Liver (tissue), 9 donors: ENCODE measurements around the gene SGIP1. TPM values are rescaled to one million over a fixed set of nuclear protein-coding genes. Genes with fewer than 3 reads are reported as not detected.
"Not testable (repeated sequence)": the region's sequence is repeated elsewhere in the genome, so short reads cannot be mapped to it uniquely, and the experiment has no call there.

Experiments
- DNase-seq: peaks from one replicate; pipeline ENCODE4 v3.0.0-alpha.2; 2017; ENCODE audit warnings: low spot score
- H3K27ac ChIP-seq, 2 donors: one replicate each; pipeline ENCODE4 v1.7.0; 2013; ENCODE audit warnings: inconsistent platforms in 2 of 2, low read length in 2 of 2, control low read depth in 1 of 2, low read depth in 1 of 2, mild to moderate bottlenecking in 1 of 2
- H3K27me3 ChIP-seq, 4 donors: one replicate each; pipeline versions ENCODE4 v1.6.1 to v1.7.0; 2013; ENCODE audit warnings: low read length in 3 of 4, inconsistent platforms in 1 of 4, mild to moderate bottlenecking in 1 of 4, moderate library complexity in 1 of 4; ENCODE audit not compliant: control insufficient read depth in 4 of 4, insufficient read depth in 4 of 4
- H3K36me3 ChIP-seq, 4 donors: one replicate each; pipeline versions ENCODE4 v1.6.1 to v1.7.0; 2013; ENCODE audit warnings: low read length in 3 of 4, mild to moderate bottlenecking in 3 of 4, low read depth in 1 of 4, moderate library complexity in 1 of 4; ENCODE audit not compliant: control insufficient read depth in 4 of 4, insufficient read depth in 3 of 4
- H3K4me1 ChIP-seq, 4 donors: one replicate each; pipeline versions ENCODE4 v1.6.1 to v1.7.0; 2013; ENCODE audit warnings: low read length in 3 of 4, mild to moderate bottlenecking in 3 of 4, moderate library complexity in 1 of 4; ENCODE audit not compliant: control insufficient read depth in 4 of 4, insufficient read depth in 4 of 4
- H3K4me3 ChIP-seq, 3 donors: one replicate each; pipeline versions ENCODE4 v1.6.1 to v1.7.0; 2013; ENCODE audit warnings: low read length in 3 of 3, control low read depth in 1 of 3, low read depth in 1 of 3, mild to moderate bottlenecking in 1 of 3
- H3K9ac ChIP-seq, 2 donors: one replicate each; pipeline ENCODE4 v1.7.0; 2013; ENCODE audit warnings: low read length in 2 of 2, mild to moderate bottlenecking in 2 of 2, moderate library complexity in 2 of 2, control low read depth in 1 of 2, low read depth in 1 of 2
- H3K9me3 ChIP-seq, 4 donors: one replicate each; pipeline versions ENCODE4 v1.6.1 to v1.7.0; 2013; ENCODE audit warnings: low read length in 3 of 4; ENCODE audit not compliant: control insufficient read depth in 4 of 4
- CTCF ChIP-seq: fragments of 150-350 bp; IDR thresholded peaks from 2 replicates; pipeline ENCODE4 v1.5.1; 2017; ENCODE audit warnings: improper control_type of control experiment, low read depth, low read length; ENCODE audit not compliant: missing input control
- EGR1 ChIP-seq, 2 donors: IDR thresholded peaks; 2 replicates each; pipeline ENCODE4 v1.6.1; 2016 to 2018; ENCODE audit warnings: antibody characterized with exemption in 2 of 2, low read depth in 2 of 2
- FOXA1 ChIP-seq: IDR thresholded peaks from 2 replicates; pipeline ENCODE4 v1.6.1; 2016; ENCODE audit warnings: antibody characterized with exemption
- FOXA2 ChIP-seq: IDR thresholded peaks from 2 replicates; pipeline ENCODE4 v1.6.1; 2016; ENCODE audit warnings: antibody characterized with exemption
- HNF4A ChIP-seq, 2 donors: conservative IDR thresholded peaks; 2 replicates each; pipeline ENCODE4 v1.6.1; 2016; ENCODE audit warnings: antibody characterized with exemption in 2 of 2, mild to moderate bottlenecking in 2 of 2
- MAX ChIP-seq: IDR thresholded peaks from 2 replicates; pipeline ENCODE4 v1.6.1; 2016; ENCODE audit warnings: antibody characterized with exemption
- RAD21 ChIP-seq, 2 donors: IDR thresholded peaks; 2 replicates each; pipeline ENCODE4 v1.6.1; 2016; ENCODE audit warnings: antibody characterized with exemption in 2 of 2, mild to moderate bottlenecking in 2 of 2
- REST ChIP-seq: IDR thresholded peaks from 2 replicates; pipeline ENCODE4 v1.6.1; 2016; ENCODE audit warnings: antibody characterized with exemption, mild to moderate bottlenecking
- RXRA ChIP-seq, 2 donors: IDR thresholded peaks; 2 replicates each; pipeline ENCODE4 v1.6.1; 2017 to 2018; ENCODE audit warnings: antibody characterized with exemption in 2 of 2, mild to moderate bottlenecking in 1 of 2
- TAF1 ChIP-seq: conservative IDR thresholded peaks from 2 replicates; pipeline ENCODE4 v1.6.1; 2016; ENCODE audit warnings: antibody characterized with exemption, mild to moderate bottlenecking
- YY1 ChIP-seq: IDR thresholded peaks from 2 replicates; pipeline ENCODE4 v1.6.1; 2016; ENCODE audit warnings: antibody characterized with exemption, mild to moderate bottlenecking
- ZBTB33 ChIP-seq: IDR thresholded peaks from 2 replicates; pipeline ENCODE4 v1.6.1; 2016; ENCODE audit warnings: antibody characterized with exemption
- whole genome bisulfite sequencing: extraction: QIAGEN DNeasy Blood & Tissue Kit; methylation state at CpG from one replicate; pipeline ENCODE4 v1.1.7; 2013; 5-methylcytosine and 5-hydroxymethylcytosine counted together
- polyA plus RNA-seq, 2 donors: library from polyadenylated mRNA; stranded (reverse) in 1 of 2; unstranded in 1 of 2; fragments of 200-250 nt in 1 of 2; fragments of >200 nt in 1 of 2; fragmentation: Nextera tagmentation in 1 of 2; extraction: Ambion mirVana in 1 of 2; gene quantifications; one replicate each; pipeline versions ENCODE4 v1.2.1 to v1.2.3, GENCODE V29; 2013 to 2015
- total RNA-seq, 2 donors: library from RNA; depleted of rRNA; stranded (reverse); fragments of >200 nt; gene quantifications; one replicate each; pipeline ENCODE4 v1.2.3, GENCODE V29; 2014
- donor health status: healthy.
- donor health status: healthy.
- donor health status: healthy.
- donor health status: healthy.
- donor health status: healthy.

SGIP1 gene
- total and polyA plus RNA-seq, 4 donors = 0.09 to 2.5 (median 0.38) TPM

GRCh38 chr1:66779475-66780078, 245.6 kb downstream of the SGIP1 start:
- no peaks in the 10 kb centered on the region for H3K4me1 ChIP-seq
- H3K4me3 ChIP-seq = no peak overlapping the region
- no peak overlapping the region for H3K27ac ChIP-seq
- H3K36me3 ChIP-seq = peaks cover 0 to 6% (median 0%) of the 10 kb centered on the region in 4 donors
- H3K9ac ChIP-seq = no peak overlapping the region
- H3K27me3 ChIP-seq = no peaks in the 10 kb centered on the region
- 88% methylated on average over 2 of the region's 2 CpGs for WGBS
- H3K9me3 ChIP-seq = no peaks in the 10 kb centered on the region
- DNase-seq = no peak
- TF ChIP-seq HNF4A (conservative IDR thresholded peaks at IDR 0.05) (no peak), RAD21 (IDR thresholded peaks at IDR 0.05) (no peak), ZBTB33 (no peak), YY1 (no peak), CTCF (no peak), TAF1 (no peak), FOXA1 (no peak), RXRA (IDR thresholded peaks at IDR 0.05) (no peak), REST (no peak), MAX (no peak), FOXA2 (no peak), EGR1 (IDR thresholded peaks at IDR 0.05; ENCODE audit: low read depth in 2 of 2) (no peak)

- not testable (repeated sequence) for H3K9me3 ChIP-seq, H3K36me3 ChIP-seq, H3K9ac ChIP-seq, H3K4me3 ChIP-seq, H3K4me1 ChIP-seq, H3K27me3 ChIP-seq, H3K27ac ChIP-seq, DNase-seq
- WGBS = no CpG with 5 or more reads among the region's 2 CpGs
Observed at GRCh38 chr1:66785800-66786199, 251.8 kb downstream of the SGIP1 start.
